HG03039 (cell line): Measurements from ENCODE around the gene CPLANE2.
"Not testable (repeated sequence)": the region's sequence is repeated elsewhere in the genome, so short reads cannot be mapped to it uniquely, and the experiment has no call there.

Experiments used
- ATAC-seq: cut with Tn5 transposase; IDR thresholded peaks from one replicate; pipeline ENCODE4 v1.9.1; 2021; ENCODE audit warnings: mild to moderate bottlenecking, moderate library complexity; ENCODE audit not compliant: unreplicated experiment

The CPLANE2 gene, protein sequence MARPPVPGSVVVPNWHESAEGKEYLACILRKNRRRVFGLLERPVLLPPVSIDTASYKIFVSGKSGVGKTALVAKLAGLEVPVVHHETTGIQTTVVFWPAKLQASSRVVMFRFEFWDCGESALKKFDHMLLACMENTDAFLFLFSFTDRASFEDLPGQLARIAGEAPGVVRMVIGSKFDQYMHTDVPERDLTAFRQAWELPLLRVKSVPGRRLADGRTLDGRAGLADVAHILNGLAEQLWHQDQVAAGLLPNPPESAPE

GRCh38 chr1:16236511-16237342 is at the start of gene CPLANE2:
TSS of gene CPLANE2 (minus strand) at chr1:16237183. CDS start at chr1:16236742, 441 bp downstream.
- peak; percentile 76 for ATAC-seq

- no peak for ATAC-seq
Measured at GRCh38 chr1:16286122-16286521, 49.1 kb upstream of the CPLANE2 start.

DNA sequence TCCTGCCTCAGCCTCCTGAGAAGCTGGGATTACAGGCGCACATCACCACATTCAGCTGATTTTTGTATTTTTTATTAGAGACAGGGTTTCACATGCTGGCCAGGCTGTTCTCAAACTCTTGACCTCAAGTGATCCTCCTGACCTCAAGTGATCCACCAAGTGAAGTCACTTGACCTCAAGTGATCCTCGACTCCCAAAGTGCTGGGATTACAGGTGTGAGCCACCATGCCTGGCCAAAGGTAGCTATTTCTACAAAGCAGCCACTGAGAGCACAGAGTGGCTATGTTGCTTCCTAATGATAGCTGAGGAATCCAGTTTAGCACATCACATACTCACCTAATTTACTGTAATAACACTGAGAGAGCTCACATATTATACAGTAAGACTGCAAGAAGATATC is 44.8 kb upstream of the CPLANE2 start:
- ATAC-seq: no peak

DNA sequence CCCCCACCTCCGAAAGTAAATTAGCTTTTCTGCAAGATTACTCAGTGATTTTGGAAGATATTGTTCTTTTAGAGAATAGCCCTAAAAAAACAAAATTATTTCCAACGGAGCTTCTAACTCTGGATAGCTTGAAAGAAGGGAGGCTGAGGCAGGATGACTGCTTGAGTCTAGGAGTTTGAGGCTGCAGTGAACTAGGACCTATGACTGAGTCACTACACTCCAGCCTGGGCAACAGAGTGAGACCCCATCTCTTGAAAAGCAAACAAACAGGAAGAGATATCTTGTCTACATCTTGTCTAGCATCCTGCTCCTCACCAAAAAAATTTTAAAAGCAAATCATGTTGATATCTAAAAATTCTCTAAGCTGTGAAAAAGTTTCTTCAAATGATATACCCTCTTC is 42.2 kb upstream of the CPLANE2 start:
- ATAC-seq: no peak

- ATAC-seq: no peak
Measured at GRCh38 chr1:16276302-16277030, 39.5 kb upstream of the CPLANE2 start.

GRCh38 chr1:16275591-16275990 is 38.6 kb upstream of the CPLANE2 start:
- ATAC-seq: no peak

GRCh38 chr1:16267690-16268180 is 30.8 kb upstream of the CPLANE2 start:
- no peak for ATAC-seq

DNA sequence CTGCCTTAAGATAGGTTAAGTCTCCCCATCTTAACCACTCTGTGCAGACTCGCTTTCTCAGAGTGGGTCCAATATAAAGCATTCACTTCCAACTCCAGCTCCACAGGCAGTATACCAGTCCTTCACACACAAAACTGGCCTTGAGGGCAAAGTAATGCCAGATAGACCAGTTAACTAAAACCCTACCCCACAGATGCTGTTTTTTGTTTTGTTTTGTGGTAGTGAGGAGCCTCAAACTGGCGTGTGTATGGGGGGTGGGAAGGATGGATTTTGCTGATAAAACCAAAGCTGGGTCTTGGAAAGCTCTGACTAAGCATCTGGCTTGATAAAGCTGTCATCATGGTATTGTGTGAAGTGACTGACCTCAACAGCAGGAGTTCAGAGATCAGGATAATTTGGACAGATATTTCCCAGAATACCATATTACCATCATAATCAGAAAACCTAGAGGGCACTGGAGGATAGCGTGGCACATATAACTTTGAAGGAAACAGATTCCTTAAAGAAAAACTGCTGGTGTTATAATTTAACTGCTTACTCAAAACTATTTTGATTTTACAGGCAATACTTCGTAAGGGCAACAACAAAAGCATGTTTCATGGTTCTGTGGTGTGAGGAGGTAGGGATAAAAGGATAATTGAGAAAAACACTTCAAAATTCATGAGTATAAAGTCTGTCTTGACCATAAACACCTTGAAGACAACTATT is 29.6 kb upstream of the CPLANE2 start:
- no peak for ATAC-seq

GRCh38 chr1:16262067-16262466 is 25.1 kb upstream of the CPLANE2 start:
- ATAC-seq: no peak

GRCh38 chr1:16260814-16261213 is 23.8 kb upstream of the CPLANE2 start:
- ATAC-seq: no peak

DNA sequence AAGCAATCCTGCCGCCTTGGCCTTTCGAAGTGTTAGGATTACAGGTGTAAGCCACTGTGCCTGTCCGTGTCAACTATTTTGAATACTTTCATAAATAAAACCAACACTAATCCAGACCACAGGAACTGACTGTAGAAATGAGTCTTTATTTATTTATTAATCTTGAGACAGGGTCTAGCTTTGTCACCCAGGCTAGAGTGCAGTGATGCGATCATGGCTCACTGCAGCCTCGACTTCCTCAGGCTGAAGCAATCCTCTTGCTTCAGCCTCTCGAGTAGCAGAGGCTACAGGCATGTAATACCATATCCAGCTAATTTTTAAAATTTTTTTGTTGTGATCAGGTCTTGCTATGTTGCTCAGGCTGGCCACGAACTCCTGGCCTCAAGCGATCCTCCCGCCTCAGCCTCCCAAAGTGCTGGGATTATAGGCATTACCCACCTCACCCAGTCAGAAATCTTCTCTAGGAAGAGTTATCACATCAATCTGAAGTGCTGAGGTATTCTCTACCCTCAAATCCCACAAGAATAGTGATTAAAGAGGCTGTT is 21.7 kb upstream of the CPLANE2 start:
- no peak for ATAC-seq

- ATAC-seq: no peak
Measured at GRCh38 chr1:16257968-16258367, 21.0 kb upstream of the CPLANE2 start.

DNA sequence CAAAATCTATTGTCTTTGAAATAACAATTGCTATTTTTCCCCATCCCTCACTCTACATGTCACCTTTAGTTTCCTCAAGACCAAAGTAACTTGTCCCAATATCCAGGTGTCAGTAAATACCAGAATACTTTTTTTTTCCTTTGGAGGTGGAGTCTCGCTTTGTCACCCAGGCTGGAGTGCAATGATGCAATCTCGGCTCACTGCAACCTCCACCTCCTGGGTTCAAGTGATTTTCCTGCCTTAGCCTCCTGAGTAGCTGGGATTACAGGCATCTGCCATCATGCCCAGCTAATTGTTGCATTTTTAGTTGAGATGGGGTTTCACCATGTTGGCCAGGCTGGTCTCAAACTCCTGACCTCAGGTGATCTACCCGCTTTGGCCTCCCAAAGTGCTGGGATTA is 20.6 kb upstream of the CPLANE2 start:
- not testable (repeated sequence) for ATAC-seq

- ATAC-seq: no peak
Measured at GRCh38 chr1:16256478-16256877, 19.5 kb upstream of the CPLANE2 start.

DNA sequence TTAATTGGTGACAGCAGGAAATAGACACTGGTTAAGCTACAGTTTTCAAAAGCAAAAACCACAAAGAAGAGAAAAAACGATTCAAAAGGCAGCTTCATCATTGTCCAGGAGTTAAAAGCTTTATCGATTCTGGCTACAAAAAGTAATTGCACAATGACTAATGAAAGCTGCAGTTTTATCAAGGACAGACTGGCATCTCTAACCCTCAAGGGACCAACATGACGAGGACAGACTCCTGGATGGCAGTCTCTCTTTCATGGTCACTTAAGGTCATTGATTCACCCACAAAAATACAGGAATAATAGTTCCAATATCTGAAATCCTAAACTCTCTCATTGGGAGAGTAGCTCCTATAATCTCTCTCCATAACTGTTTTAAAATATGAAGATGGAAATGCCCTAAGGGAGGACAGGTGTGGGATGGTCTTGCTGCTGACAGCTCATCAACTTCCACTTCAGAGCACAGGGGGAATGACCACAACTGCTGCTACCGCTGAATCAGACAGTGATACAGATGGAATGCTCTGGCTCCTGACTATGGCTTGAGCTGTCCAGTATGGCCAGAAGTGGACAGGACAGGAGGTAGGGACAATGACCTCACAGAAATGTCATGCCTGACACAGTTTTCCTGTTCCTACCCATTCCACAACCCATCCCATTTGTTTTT is 17.4 kb upstream of the CPLANE2 start:
- no peak for ATAC-seq

GRCh38 chr1:16253332-16253922 is 16.4 kb upstream of the CPLANE2 start:
- no peak for ATAC-seq

DNA sequence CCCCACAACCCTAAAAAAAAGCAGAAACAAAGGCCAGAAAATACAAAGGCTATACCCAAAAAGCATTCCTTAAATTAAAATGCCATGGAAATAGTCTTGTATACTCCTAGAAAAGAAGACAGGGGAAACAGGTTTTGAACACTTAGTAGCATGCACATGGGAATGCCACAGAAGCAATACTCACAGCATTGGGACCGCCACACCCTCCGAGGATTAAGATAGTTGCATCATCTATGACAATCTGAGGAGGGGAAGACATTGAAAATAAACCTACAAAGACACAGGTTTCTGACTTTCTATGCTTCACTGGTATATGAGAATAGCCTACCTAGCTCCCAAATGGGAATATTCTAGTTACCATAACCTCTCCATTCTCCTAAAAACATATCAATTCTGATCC is 15.9 kb upstream of the CPLANE2 start:
- ATAC-seq: no peak

DNA sequence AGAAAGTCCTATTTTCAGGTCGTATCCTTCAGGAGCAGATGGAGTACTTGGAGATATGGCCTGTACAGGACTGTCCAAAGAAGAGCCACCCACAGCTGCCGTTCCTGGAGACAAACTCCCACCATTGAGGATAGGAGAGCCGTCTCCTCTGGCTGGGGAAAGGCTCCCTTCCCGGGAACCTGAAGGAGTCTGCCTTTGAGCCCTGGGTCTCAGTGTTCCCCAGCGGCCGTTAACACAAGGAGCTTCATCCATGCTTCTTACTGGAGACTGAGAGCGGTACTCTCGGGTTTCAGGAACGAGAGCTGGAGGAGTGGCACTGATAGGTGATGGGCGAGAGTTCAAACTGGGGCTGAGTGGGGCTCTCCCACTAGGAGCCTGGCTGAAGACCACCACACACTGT is 14.4 kb upstream of the CPLANE2 start:
- no peak for ATAC-seq

DNA sequence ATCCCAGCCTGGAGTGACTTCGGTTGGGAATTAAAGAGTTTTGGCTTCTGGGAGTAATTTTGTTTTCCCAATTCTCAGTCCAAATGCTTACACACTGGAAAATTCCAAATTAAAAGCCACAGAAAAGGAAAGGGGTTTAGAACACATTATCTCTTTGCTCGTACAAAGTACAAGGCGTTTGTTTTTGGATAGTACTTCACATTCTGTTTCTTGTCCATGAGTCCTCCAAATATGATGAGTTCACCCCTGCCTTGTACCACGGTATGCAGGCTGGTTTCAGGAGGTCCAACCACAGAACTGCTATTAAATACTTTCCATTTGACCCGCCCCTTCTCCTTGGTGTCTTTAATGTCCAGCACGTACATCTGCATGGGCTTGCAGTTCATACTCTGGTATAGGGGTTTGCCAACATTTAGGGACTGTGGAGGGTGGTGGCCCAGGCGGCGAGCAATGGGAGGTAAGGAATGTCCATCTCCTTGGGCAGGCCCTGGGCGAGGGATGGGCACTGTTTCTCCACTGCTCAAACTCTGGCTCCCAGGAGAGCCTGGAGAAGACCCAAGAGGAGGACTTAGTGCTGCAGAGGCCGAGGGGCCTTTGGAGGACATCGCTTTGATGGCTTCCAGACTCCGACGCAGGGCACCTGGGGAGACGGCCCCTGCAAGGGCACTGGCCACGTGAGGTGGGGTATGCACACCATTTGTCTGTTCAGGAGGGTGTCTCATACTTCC is 13.7 kb upstream of the CPLANE2 start:
- no peak for ATAC-seq
